ENCODE results near the gene MRPL46. TPM values are rescaled to one million over a fixed set of nuclear protein-coding genes. Genes with fewer than 3 reads are reported as not detected.

Gene MRPL46
- total and polyA plus RNA-seq, 9 of the 15 experiments (the other 6 are each of a cell fraction or from before 2014, with no cell fraction given): 41.2 to 72.2 (median 49.8) TPM

DNA sequence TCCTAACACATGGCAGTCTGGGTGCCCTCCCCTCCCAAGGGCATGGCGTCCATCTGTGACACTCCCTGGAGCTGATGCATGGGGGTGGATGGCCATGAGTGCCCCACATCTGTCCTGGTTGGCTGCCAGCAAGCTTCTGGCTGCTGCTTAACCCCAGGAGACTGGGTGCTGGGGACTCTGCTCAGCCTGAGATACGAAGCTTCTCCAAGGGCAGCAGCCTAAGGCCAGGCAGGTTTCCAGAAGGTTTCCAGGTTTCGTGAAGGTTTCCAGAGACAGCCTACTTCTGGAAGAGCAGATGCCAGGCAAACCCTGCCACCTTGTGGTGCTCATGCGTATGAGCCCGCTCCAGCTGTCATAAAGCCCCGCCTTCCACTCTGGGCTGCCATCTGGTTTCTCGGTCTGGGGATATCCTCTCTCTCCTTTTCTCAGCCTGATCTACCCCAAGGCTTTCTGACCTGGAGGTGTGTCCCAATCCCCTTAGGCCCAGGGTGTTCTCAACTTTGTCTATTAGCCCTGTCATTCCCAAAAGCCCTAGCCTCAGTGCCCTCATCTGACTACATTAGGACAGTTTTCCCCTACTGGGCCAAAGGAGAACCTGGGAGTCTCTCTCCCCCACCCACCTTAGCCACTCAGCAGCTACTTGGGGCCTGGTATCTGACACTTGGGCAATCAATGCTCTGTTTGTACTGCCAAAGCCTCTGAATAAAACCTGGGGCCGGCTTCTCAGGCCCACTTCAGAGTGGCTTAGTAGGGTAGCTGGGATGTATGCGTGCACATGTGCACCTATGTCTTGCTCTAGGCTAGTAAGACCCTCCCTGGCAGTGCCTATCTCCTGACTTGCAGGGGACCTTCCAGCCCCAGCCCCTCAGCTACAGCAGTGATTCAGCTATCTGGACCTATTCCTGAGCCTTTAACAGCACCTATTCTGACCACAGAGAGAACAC lies 12.0 kb downstream of the MRPL46 start (continued):
- TF ChIP-seq GTF2B (IDR thresholded peaks at IDR 0.05; ENCODE audit: extremely low read depth, insufficient read length): no peak
- TF ChIP-seq NFYB (IDR thresholded peaks at IDR 0.05; ENCODE audit: extremely low read depth, insufficient read length): no peak
- no peak for TF ChIP-seq ETS2 (tag; IDR thresholded peaks at IDR 0.05; ENCODE audit: borderline replicate concordance, poor library complexity, severe bottlenecking)
- TF ChIP-seq XRCC4 (IDR thresholded peaks at IDR 0.05; ENCODE audit: extremely low read depth, insufficient read depth, insufficient read length): no peak
- no peak for TF ChIP-seq SP2 (IDR thresholded peaks at IDR 0.05; ENCODE audit: extremely low read depth, low read depth, low read length, poor library complexity, severe bottlenecking)
- no peak for TF ChIP-seq ZNF431 (CRISPR knock-in tag; IDR thresholded peaks at IDR 0.05)
- TF ChIP-seq, protein P1, sequence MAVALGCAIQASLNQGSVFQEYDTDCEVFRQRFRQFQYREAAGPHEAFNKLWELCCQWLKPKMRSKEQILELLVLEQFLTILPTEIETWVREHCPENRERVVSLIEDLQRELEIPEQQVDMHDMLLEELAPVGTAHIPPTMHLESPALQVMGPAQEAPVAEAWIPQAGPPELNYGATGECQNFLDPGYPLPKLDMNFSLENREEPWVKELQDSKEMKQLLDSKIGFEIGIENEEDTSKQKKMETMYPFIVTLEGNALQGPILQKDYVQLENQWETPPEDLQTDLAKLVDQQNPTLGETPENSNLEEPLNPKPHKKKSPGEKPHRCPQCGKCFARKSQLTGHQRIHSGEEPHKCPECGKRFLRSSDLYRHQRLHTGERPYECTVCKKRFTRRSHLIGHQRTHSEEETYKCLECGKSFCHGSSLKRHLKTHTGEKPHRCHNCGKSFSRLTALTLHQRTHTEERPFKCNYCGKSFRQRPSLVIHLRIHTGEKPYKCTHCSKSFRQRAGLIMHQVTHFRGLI (CRISPR knock-in tag; IDR thresholded peaks at IDR 0.05): no peak
- TF ChIP-seq HMG20A (CRISPR knock-in tag; conservative IDR thresholded peaks at IDR 0.05): no peak
- TF ChIP-seq ZKSCAN3 (CRISPR knock-in tag; IDR thresholded peaks at IDR 0.05): no peak
- no peak for TF ChIP-seq MEIS2 (IDR thresholded peaks at IDR 0.05; ENCODE audit: partially characterized antibody)
- TF ChIP-seq ZNF274 (IDR thresholded peaks at IDR 0.05; ENCODE audit: borderline replicate concordance, low read depth, low read length): no peak
- peak; percentile 35; the same call in 1 of the 2 replicates for TF ChIP-seq VEZF1 (CRISPR knock-in tag; IDR thresholded peaks at IDR 0.05)
- TF ChIP-seq RB1 (IDR thresholded peaks at IDR 0.05; ENCODE audit: low read depth): peak; percentile 40; the same call in 1 of the 2 replicates
- TF ChIP-seq NFIX (CRISPR knock-in tag; IDR thresholded peaks at IDR 0.05; ENCODE audit: low read depth): no peak
- TF ChIP-seq CREM (IDR thresholded peaks at IDR 0.05; ENCODE audit: low read depth): peak; percentile 61; the same call in 1 of the 2 replicates
- no peak for TF ChIP-seq U2AF2 (optimal IDR thresholded peaks at IDR 0.05; ENCODE audit: low read depth, low read length)
- TF ChIP-seq RAD21 (CRISPR knock-in tag; conservative IDR thresholded peaks at IDR 0.05 in 1 of 2, IDR thresholded peaks at IDR 0.05 in 1 of 2): peak; percentile 14 to 54; a peak in 3 of 4 replicates
- TF ChIP-seq BDP1 (IDR thresholded peaks at IDR 0.05; ENCODE audit: insufficient read depth, insufficient read length): no peak
- TF ChIP-seq, protein P2, sequence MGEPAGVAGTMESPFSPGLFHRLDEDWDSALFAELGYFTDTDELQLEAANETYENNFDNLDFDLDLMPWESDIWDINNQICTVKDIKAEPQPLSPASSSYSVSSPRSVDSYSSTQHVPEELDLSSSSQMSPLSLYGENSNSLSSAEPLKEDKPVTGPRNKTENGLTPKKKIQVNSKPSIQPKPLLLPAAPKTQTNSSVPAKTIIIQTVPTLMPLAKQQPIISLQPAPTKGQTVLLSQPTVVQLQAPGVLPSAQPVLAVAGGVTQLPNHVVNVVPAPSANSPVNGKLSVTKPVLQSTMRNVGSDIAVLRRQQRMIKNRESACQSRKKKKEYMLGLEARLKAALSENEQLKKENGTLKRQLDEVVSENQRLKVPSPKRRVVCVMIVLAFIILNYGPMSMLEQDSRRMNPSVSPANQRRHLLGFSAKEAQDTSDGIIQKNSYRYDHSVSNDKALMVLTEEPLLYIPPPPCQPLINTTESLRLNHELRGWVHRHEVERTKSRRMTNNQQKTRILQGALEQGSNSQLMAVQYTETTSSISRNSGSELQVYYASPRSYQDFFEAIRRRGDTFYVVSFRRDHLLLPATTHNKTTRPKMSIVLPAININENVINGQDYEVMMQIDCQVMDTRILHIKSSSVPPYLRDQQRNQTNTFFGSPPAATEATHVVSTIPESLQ (CRISPR knock-in tag; IDR thresholded peaks at IDR 0.05): no peak

All from K562 (cell line).